OCI-LY3 (cell line): ENCODE results near the gene GPR21.

Experiments used
- H2AFZ ChIP-seq: fragments of 200-600, 300-600 bp; shearing (Covaris generic); 2 replicates; pipeline ENCODE4 v1.6.0; 2014; ENCODE audit warnings: antibody characterized with exemption, low read depth, low read length
- H3K27ac ChIP-seq: fragments of 200-600, 300-600 bp; sonication (generic); 2 replicates; pipeline ENCODE4 v1.5.1; 2014; ENCODE audit warnings: mild to moderate bottlenecking, low read length, moderate library complexity, mixed read lengths
- H3K27me3 ChIP-seq: fragments of 200-600, 300-600 bp; sonication (generic); 2 replicates; pipeline ENCODE4 v1.6.1; 2014; ENCODE audit warnings: low read depth, low read length, mixed read lengths
- H3K36me3 ChIP-seq: fragments of 200-600, 300-600 bp; sonication (generic); replicated peaks from 2 replicates; pipeline ENCODE3; 2014; ENCODE audit warnings: low read depth, low read length, mixed read lengths
- H3K4me1 ChIP-seq: fragments of 300-600, 200-600 bp; sonication (generic); 2 replicates; pipeline ENCODE4 v1.6.1; 2014; ENCODE audit warnings: low read length, mixed read lengths
- H3K4me2 ChIP-seq: fragments of 200-600, 300-600 bp; sonication (generic); 2 replicates; pipeline ENCODE4 v1.6.1; 2014; ENCODE audit warnings: low read length, mixed read lengths
- H3K4me3 ChIP-seq: fragments of 300-600, 200-600 bp; sonication (generic); 2 replicates; pipeline ENCODE4 v1.5.1; 2014; ENCODE audit warnings: antibody characterized with exemption, mild to moderate bottlenecking, low read length, moderate library complexity
- H3K79me2 ChIP-seq: fragments of 300-600, 200-600 bp; shearing (Covaris generic); 2 replicates; pipeline ENCODE4 v1.6.1; 2014; ENCODE audit warnings: mild to moderate bottlenecking, low read length, mixed read lengths
- H3K9ac ChIP-seq: fragments of 300-600, 200-600 bp; shearing (Covaris generic); 2 replicates; pipeline ENCODE4 v1.6.0; 2014; ENCODE audit warnings: mild to moderate bottlenecking, low read length, moderate library complexity
- H3K9me3 ChIP-seq: fragments of 200-600, 300-600 bp; shearing (Covaris generic); 2 replicates; pipeline ENCODE4 v1.6.1; 2014; ENCODE audit warnings: low read length, mixed read lengths; ENCODE audit not compliant: insufficient read depth
- H4K20me1 ChIP-seq: fragments of 200-600, 300-600 bp; sonication (generic); 2 replicates; pipeline ENCODE4 v1.6.1; 2016; ENCODE audit warnings: low read length, mixed read lengths; ENCODE audit not compliant: insufficient read depth
- CTCF ChIP-seq: fragments of 200-600, 300-600 bp; sonication (generic); IDR thresholded peaks from 2 replicates; pipeline ENCODE4 v1.5.1; 2014; ENCODE audit warnings: antibody characterized with exemption, low read length, low read depth
- EZH2phosphoT487 ChIP-seq: fragments of 200-600 bp; shearing (Covaris generic); IDR thresholded peaks from 2 replicates; pipeline ENCODE4 v1.6.1; 2018; ENCODE audit warnings: antibody characterized with exemption, mixed run types, low read depth

GPR21 gene

GRCh38 chr9:123008909-123009308 is 24.6 kb upstream of the GPR21 start:
- peaks cover 28% of the 10 kb centered on the region for H3K36me3 ChIP-seq
- no peak overlapping the region for H3K4me3 ChIP-seq
- H3K79me2 ChIP-seq: no peaks in the 10 kb centered on the region
- no peak overlapping the region for H3K4me2 ChIP-seq
- no peak overlapping the region for H2AFZ ChIP-seq
- no peaks in the 10 kb centered on the region for H3K27me3 ChIP-seq
- no peak overlapping the region for H3K9ac ChIP-seq
- TF ChIP-seq EZH2phosphoT487: no peak
- no peak for TF ChIP-seq CTCF
- no peak overlapping the region for H3K27ac ChIP-seq
- H3K9me3 ChIP-seq: no peaks in the 10 kb centered on the region
- H3K4me1 ChIP-seq: no peaks in the 10 kb centered on the region
- H4K20me1 ChIP-seq: no peaks in the 10 kb centered on the region

GRCh38 chr9:123011380-123011779 is 22.1 kb upstream of the GPR21 start:
- TF ChIP-seq EZH2phosphoT487 (no peak), CTCF (no peak)
- peaks cover 38% of the 10 kb centered on the region for H3K36me3 ChIP-seq

DNA sequence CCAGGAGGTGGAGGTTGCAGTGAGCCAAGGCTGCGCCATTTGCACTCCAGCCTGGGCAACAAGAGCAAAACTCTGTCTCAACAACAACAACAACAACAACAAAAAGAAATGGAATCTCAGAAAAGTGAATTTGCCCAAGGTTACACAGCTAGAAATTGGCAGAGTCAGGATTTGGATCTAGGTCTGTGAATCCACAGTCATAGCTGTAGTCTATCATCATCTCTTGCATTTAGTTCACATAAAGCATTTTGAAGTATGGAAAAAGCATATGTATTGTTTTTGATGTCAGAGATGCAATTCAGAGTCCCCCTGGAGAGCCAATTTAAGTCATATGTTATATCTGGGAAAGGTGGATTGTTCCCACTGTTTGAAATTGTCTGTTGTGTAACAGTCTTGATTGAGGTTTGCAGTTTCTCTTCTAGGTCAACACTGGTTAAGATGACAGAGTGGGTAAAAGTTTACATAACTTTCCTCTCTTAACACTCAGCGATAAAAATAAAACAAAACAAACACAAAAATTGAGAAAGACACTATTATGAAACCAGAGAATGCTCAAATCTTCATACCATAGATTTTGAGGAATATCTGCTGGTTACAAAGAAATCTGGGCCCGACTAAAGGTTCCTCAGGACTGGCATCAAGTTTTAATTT is 21.5 kb upstream of the GPR21 start:
- H4K20me1 ChIP-seq: no peaks in the 10 kb centered on the region

More at GRCh38 chr9:123011380-123011779, 22.1 kb upstream of the GPR21 start:
- no peak overlapping the region for H3K9ac ChIP-seq
- no peaks in the 10 kb centered on the region for H3K79me2 ChIP-seq
- no peak overlapping the region for H3K4me2 ChIP-seq
- H3K4me1 ChIP-seq: no peaks in the 10 kb centered on the region
- H2AFZ ChIP-seq: no peak overlapping the region
- no peak overlapping the region for H3K4me3 ChIP-seq
- H3K27me3 ChIP-seq: no peaks in the 10 kb centered on the region
- no peaks in the 10 kb centered on the region for H3K9me3 ChIP-seq
- H3K27ac ChIP-seq: no peak overlapping the region
- H4K20me1 ChIP-seq: no peaks in the 10 kb centered on the region

DNA sequence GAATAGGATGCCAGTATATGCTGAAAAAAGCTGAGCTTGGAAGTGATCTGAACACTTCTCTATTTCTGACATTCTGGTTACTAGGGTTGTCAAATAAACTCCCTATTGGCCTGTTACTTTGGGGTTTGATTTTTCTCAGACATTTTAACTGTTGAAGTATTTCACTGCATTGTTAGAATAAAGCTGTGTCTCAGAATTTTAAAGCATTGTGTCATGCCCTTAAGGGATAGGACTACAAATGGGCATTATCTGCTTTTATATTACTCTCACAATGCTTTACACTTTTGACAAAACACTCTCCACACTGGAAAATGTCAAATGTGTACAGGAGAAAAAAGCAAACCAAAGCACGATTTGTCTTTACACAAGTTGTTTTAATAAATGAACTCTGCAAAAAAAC is 16.8 kb upstream of the GPR21 start:
- Histone ChIP-seq H3K4me3 (no peak overlapping the region), H2AFZ (no peak overlapping the region), H3K4me1 (no peaks in the 10 kb centered on the region), H3K9me3 (no peaks in the 10 kb centered on the region), H3K27me3 (no peaks in the 10 kb centered on the region), H3K36me3 (peaks cover 44% of the 10 kb centered on the region), H3K27ac (no peak overlapping the region), H4K20me1 (no peaks in the 10 kb centered on the region), H3K9ac (no peak overlapping the region), H3K4me2 (no peak overlapping the region), H3K79me2 (no peaks in the 10 kb centered on the region)
- no peak for TF ChIP-seq CTCF
- no peak for TF ChIP-seq EZH2phosphoT487

More for the DNA sequence above, 21.5 kb upstream of the GPR21 start:
- peaks cover 41% of the 10 kb centered on the region for H3K36me3 ChIP-seq
- H3K9ac ChIP-seq: no peak overlapping the region
- H2AFZ ChIP-seq: no peak overlapping the region
- H3K27me3 ChIP-seq: no peaks in the 10 kb centered on the region
- H3K79me2 ChIP-seq: no peaks in the 10 kb centered on the region
- H3K27ac ChIP-seq: no peak overlapping the region
- no peaks in the 10 kb centered on the region for H3K4me1 ChIP-seq
- TF ChIP-seq CTCF (no peak), EZH2phosphoT487 (no peak)
- H3K4me2 ChIP-seq: no peak overlapping the region
- no peak overlapping the region for H3K4me3 ChIP-seq
- no peaks in the 10 kb centered on the region for H3K9me3 ChIP-seq
